HG03442 (cell line): Measurements from ENCODE around the gene ANKRD31.
"Not testable (repeated sequence)": the region's sequence is repeated elsewhere in the genome, so short reads cannot be mapped to it uniquely, and the experiment has no call there.

Experiments used
- ATAC-seq: cut with Tn5 transposase; IDR thresholded peaks from one replicate; pipeline ENCODE4 v1.9.1; 2021; ENCODE audit warnings: mild to moderate bottlenecking, moderate library complexity; ENCODE audit not compliant: unreplicated experiment

Gene ANKRD31

GRCh38 chr5:75235711-75236110 lies 967 bp downstream of the ANKRD31 start:
- ATAC-seq: no peak

GRCh38 chr5:75234251-75234650 lies 2.4 kb downstream of the ANKRD31 start:
- no peak for ATAC-seq

- ATAC-seq: no peak
Observed at GRCh38 chr5:75226916-75227315, 9.8 kb downstream of the ANKRD31 start.

GRCh38 chr5:75225506-75225905 lies 11.2 kb downstream of the ANKRD31 start:
- no peak for ATAC-seq

GRCh38 chr5:75220787-75221186 lies 15.9 kb downstream of the ANKRD31 start:
- not testable (repeated sequence) for ATAC-seq

- ATAC-seq: no peak
Observed at GRCh38 chr5:75214928-75215327, 21.8 kb downstream of the ANKRD31 start.

GRCh38 chr5:75214409-75214808 lies 22.3 kb downstream of the ANKRD31 start:
- no peak for ATAC-seq

GRCh38 chr5:75203604-75204003 lies 33.1 kb downstream of the ANKRD31 start:
- ATAC-seq: no peak

- no peak for ATAC-seq
Observed at GRCh38 chr5:75202935-75203334, 33.7 kb downstream of the ANKRD31 start.

- ATAC-seq: no peak
Observed at GRCh38 chr5:75200776-75201175, 35.9 kb downstream of the ANKRD31 start.

GRCh38 chr5:75199946-75200345 lies 36.7 kb downstream of the ANKRD31 start:
- ATAC-seq: no peak

- no peak for ATAC-seq
Observed at GRCh38 chr5:75199071-75199470, 37.6 kb downstream of the ANKRD31 start.

GRCh38 chr5:75197745-75198144 lies 38.9 kb downstream of the ANKRD31 start:
- no peak for ATAC-seq

- ATAC-seq: no peak
Observed at GRCh38 chr5:75192804-75193203, 43.9 kb downstream of the ANKRD31 start.

GRCh38 chr5:75192264-75192663 lies 44.4 kb downstream of the ANKRD31 start:
- ATAC-seq: no peak

- ATAC-seq: no peak
Observed at GRCh38 chr5:75190227-75190626, 46.5 kb downstream of the ANKRD31 start.

- no peak for ATAC-seq
Observed at GRCh38 chr5:75189353-75189752, 47.3 kb downstream of the ANKRD31 start.

- no peak for ATAC-seq
Observed at GRCh38 chr5:75185763-75186162, 50.9 kb downstream of the ANKRD31 start.

GRCh38 chr5:75176009-75176408 lies 60.7 kb downstream of the ANKRD31 start:
- not testable (repeated sequence) for ATAC-seq

- not testable (repeated sequence) for ATAC-seq
Observed at GRCh38 chr5:75174872-75175271, 61.8 kb downstream of the ANKRD31 start.

- no peak for ATAC-seq
Observed at GRCh38 chr5:75169516-75169915, 67.2 kb downstream of the ANKRD31 start.

- no peak for ATAC-seq
Observed at GRCh38 chr5:75168026-75168735, 68.5 kb downstream of the ANKRD31 start.

- ATAC-seq: no peak
Observed at GRCh38 chr5:75167345-75167744, 69.3 kb downstream of the ANKRD31 start.
